ENCODE measurements around the gene FOLR2.
A peak's percentile ranks its signal among the peaks of the same experiment; 100 is the strongest.

Gene FOLR2

GRCh38 chr11:72251614-72252013, 35.0 kb downstream of the FOLR2 start:
- Histone ChIP-seq H2BK12ac (ENCODE audit: low read length) (no peak overlapping the region), H3K79me1 (ENCODE audit: low read length) (no peaks in the 10 kb centered on the region), H3K4ac (ENCODE audit: low read depth, low read length) (no peak overlapping the region), H3K4me2 (ENCODE audit: low read length) (no peak overlapping the region), H2BK5ac (ENCODE audit: low read depth, low read length, poor library complexity) (no peak overlapping the region), H3K27me3 (ENCODE audit: insufficient read depth, low read length) (peaks cover 3% of the 10 kb centered on the region), H4K12ac (ENCODE audit: low read depth, low read length) (no peak overlapping the region), H2BK120ac (ENCODE audit: insufficient read depth, low read length, poor library complexity) (no peak overlapping the region), H3K4me3 (ENCODE audit: low read depth, low read length) (no peak overlapping the region), H3K79me2 (ENCODE audit: control insufficient read depth, insufficient read depth, low read length, poor library complexity) (no peaks in the 10 kb centered on the region), H4K8ac (ENCODE audit: low read depth, low read length) (no peak overlapping the region), H3K4me1 (ENCODE audit: control insufficient read depth in 1 of 2, insufficient read depth in 2 of 2, low read length in 2 of 2) (peaks cover 5% of the 10 kb centered on the region in 2 experiments), H3K27ac (ENCODE audit: low read depth, low read length) (no peak overlapping the region), H3K9me3 (ENCODE audit: insufficient read depth, low read depth, low read length) (peaks cover 3% of the 10 kb centered on the region), H4K91ac (ENCODE audit: low read depth, low read length) (no peak overlapping the region), H2AFZ (ENCODE audit: insufficient read depth, low read length, poor library complexity) (no peak overlapping the region), H3K18ac (ENCODE audit: low read length) (no peak overlapping the region), H2AK5ac (ENCODE audit: low read length) (no peak overlapping the region), H3K9ac (ENCODE audit: low read length) (no peak overlapping the region), H3K36me3 (ENCODE audit: control insufficient read depth in 1 of 2, insufficient read depth in 2 of 2, low read length in 2 of 2) (no peaks in the 10 kb centered on the region), H3K14ac (ENCODE audit: low read length) (no peak overlapping the region), H3K23ac (ENCODE audit: low read length) (no peak overlapping the region)
- DNase-seq, result no peak
- no CpG with 5 or more reads among the region's 5 CpGs for whole genome bisulfite sequencing (ENCODE audit: extremely low coverage, insufficient coverage, insufficient read length)

GRCh38 chr11:72253392-72253791, 36.8 kb downstream of the FOLR2 start:
- Histone ChIP-seq H3K14ac (ENCODE audit: low read length) (no peak overlapping the region), H3K18ac (ENCODE audit: low read length) (no peak overlapping the region), H3K4me3 (ENCODE audit: low read depth, low read length) (no peak overlapping the region), H3K4ac (ENCODE audit: low read depth, low read length) (no peak overlapping the region), H3K4me1 (ENCODE audit: control insufficient read depth in 1 of 2, insufficient read depth in 2 of 2, low read length in 2 of 2) (peaks cover 6% of the 10 kb centered on the region in 2 experiments), H4K8ac (ENCODE audit: low read depth, low read length) (no peak overlapping the region), H3K36me3 (ENCODE audit: control insufficient read depth in 1 of 2, insufficient read depth in 2 of 2, low read length in 2 of 2) (no peaks in the 10 kb centered on the region), H3K4me2 (ENCODE audit: low read length) (no peak overlapping the region), H3K27me3 (ENCODE audit: insufficient read depth, low read length) (no peaks in the 10 kb centered on the region), H2AFZ (ENCODE audit: insufficient read depth, low read length, poor library complexity) (no peak overlapping the region), H3K23ac (ENCODE audit: low read length) (no peak overlapping the region), H3K79me2 (ENCODE audit: control insufficient read depth, insufficient read depth, low read length, poor library complexity) (no peaks in the 10 kb centered on the region), H3K9me3 (ENCODE audit: insufficient read depth, low read depth, low read length) (peaks cover 3% of the 10 kb centered on the region), H4K12ac (ENCODE audit: low read depth, low read length) (no peak overlapping the region), H4K91ac (ENCODE audit: low read depth, low read length) (no peak overlapping the region), H2BK5ac (ENCODE audit: low read depth, low read length, poor library complexity) (no peak overlapping the region), H2BK120ac (ENCODE audit: insufficient read depth, low read length, poor library complexity) (no peak overlapping the region), H2BK12ac (ENCODE audit: low read length) (no peak overlapping the region), H3K9ac (ENCODE audit: low read length) (no peak overlapping the region), H2AK5ac (ENCODE audit: low read length) (no peak overlapping the region), H3K27ac (ENCODE audit: low read depth, low read length) (no peak overlapping the region), H3K79me1 (ENCODE audit: low read length) (no peaks in the 10 kb centered on the region)
- no peak for DNase-seq
- WGBS (ENCODE audit: extremely low coverage, insufficient coverage, insufficient read length), result no CpG with 5 or more reads among the region's 3 CpGs

- no peak overlapping the region for H3K4me2 ChIP-seq (ENCODE audit: low read length)
- no peak overlapping the region for H3K18ac ChIP-seq (ENCODE audit: low read length)
- H2BK120ac ChIP-seq (ENCODE audit: insufficient read depth, low read length, poor library complexity), result no peak overlapping the region
- H4K8ac ChIP-seq (ENCODE audit: low read depth, low read length), result no peak overlapping the region
- no peak overlapping the region for H3K27ac ChIP-seq (ENCODE audit: low read depth, low read length)
- H3K79me1 ChIP-seq (ENCODE audit: low read length), result no peaks in the 10 kb centered on the region
- H3K9ac ChIP-seq (ENCODE audit: low read length), result no peak overlapping the region
- H3K9me3 ChIP-seq (ENCODE audit: insufficient read depth, low read depth, low read length), result peaks cover 3% of the 10 kb centered on the region
- no peak overlapping the region for H3K14ac ChIP-seq (ENCODE audit: low read length)
- H3K4ac ChIP-seq (ENCODE audit: low read depth, low read length), result no peak overlapping the region
- H3K79me2 ChIP-seq (ENCODE audit: control insufficient read depth, insufficient read depth, low read length, poor library complexity), result no peaks in the 10 kb centered on the region
- no peak for DNase-seq
- no peak overlapping the region for H2AK5ac ChIP-seq (ENCODE audit: low read length)
- H2BK5ac ChIP-seq (ENCODE audit: low read depth, low read length, poor library complexity), result no peak overlapping the region
- peaks cover 6% of the 10 kb centered on the region in 2 experiments for H3K4me1 ChIP-seq (ENCODE audit: control insufficient read depth in 1 of 2, insufficient read depth in 2 of 2, low read length in 2 of 2)
- H3K36me3 ChIP-seq (ENCODE audit: control insufficient read depth in 1 of 2, insufficient read depth in 2 of 2, low read length in 2 of 2), result no peaks in the 10 kb centered on the region
- H2BK12ac ChIP-seq (ENCODE audit: low read length), result no peak overlapping the region
- no peak overlapping the region for H2AFZ ChIP-seq (ENCODE audit: insufficient read depth, low read length, poor library complexity)
- H3K23ac ChIP-seq (ENCODE audit: low read length), result no peak overlapping the region
- H3K27me3 ChIP-seq (ENCODE audit: insufficient read depth, low read length), result no peaks in the 10 kb centered on the region
- H4K12ac ChIP-seq (ENCODE audit: low read depth, low read length), result no peak overlapping the region
- no CpG with 5 or more reads among the region's 5 CpGs for WGBS (ENCODE audit: extremely low coverage, insufficient coverage, insufficient read length)
- H4K91ac ChIP-seq (ENCODE audit: low read depth, low read length), result no peak overlapping the region
- H3K4me3 ChIP-seq (ENCODE audit: low read depth, low read length), result no peak overlapping the region
Observed at GRCh38 chr11:72254299-72254993, 37.9 kb downstream of the FOLR2 start.

GRCh38 chr11:72257570-72257969, 41.0 kb downstream of the FOLR2 start:
- Histone ChIP-seq H2BK120ac (ENCODE audit: insufficient read depth, low read length, poor library complexity) (no peak overlapping the region), H3K23ac (ENCODE audit: low read length) (no peak overlapping the region), H3K79me1 (ENCODE audit: low read length) (no peaks in the 10 kb centered on the region), H3K36me3 (ENCODE audit: control insufficient read depth in 1 of 2, insufficient read depth in 2 of 2, low read length in 2 of 2) (no peaks in the 10 kb centered on the region), H3K4ac (ENCODE audit: low read depth, low read length) (no peak overlapping the region), H2BK5ac (ENCODE audit: low read depth, low read length, poor library complexity) (no peak overlapping the region), H2AK5ac (ENCODE audit: low read length) (no peak overlapping the region), H3K27me3 (ENCODE audit: insufficient read depth, low read length) (no peaks in the 10 kb centered on the region), H4K8ac (ENCODE audit: low read depth, low read length) (no peak overlapping the region), H4K12ac (ENCODE audit: low read depth, low read length) (no peak overlapping the region), H3K4me2 (ENCODE audit: low read length) (no peak overlapping the region), H3K27ac (ENCODE audit: low read depth, low read length) (no peak overlapping the region), H3K18ac (ENCODE audit: low read length) (no peak overlapping the region), H3K4me1 (ENCODE audit: control insufficient read depth in 1 of 2, insufficient read depth in 2 of 2, low read length in 2 of 2) (peaks cover 6% of the 10 kb centered on the region in 2 experiments), H3K4me3 (ENCODE audit: low read depth, low read length) (no peak overlapping the region), H4K91ac (ENCODE audit: low read depth, low read length) (no peak overlapping the region), H3K9me3 (ENCODE audit: insufficient read depth, low read depth, low read length) (no peaks in the 10 kb centered on the region), H2BK12ac (ENCODE audit: low read length) (no peak overlapping the region), H3K79me2 (ENCODE audit: control insufficient read depth, insufficient read depth, low read length, poor library complexity) (no peaks in the 10 kb centered on the region), H3K14ac (ENCODE audit: low read length) (no peak overlapping the region), H2AFZ (ENCODE audit: insufficient read depth, low read length, poor library complexity) (no peak overlapping the region), H3K9ac (ENCODE audit: low read length) (no peak overlapping the region)
- peak; percentile 34 to 48 for DNase-seq
- no CpG with 5 or more reads among the region's 2 CpGs for WGBS (ENCODE audit: extremely low coverage, insufficient coverage, insufficient read length)
